Measurements from ENCODE around the gene CLIP3. TPM values are rescaled to one million over a fixed set of nuclear protein-coding genes. Genes with fewer than 3 reads are reported as not detected.

The CLIP3 gene
- total and polyA plus RNA-seq, 2 of the 13 experiments (the other 11 are each of a cell fraction or from before 2014, with no cell fraction given) = 0.15 to 1.2 TPM

DNA sequence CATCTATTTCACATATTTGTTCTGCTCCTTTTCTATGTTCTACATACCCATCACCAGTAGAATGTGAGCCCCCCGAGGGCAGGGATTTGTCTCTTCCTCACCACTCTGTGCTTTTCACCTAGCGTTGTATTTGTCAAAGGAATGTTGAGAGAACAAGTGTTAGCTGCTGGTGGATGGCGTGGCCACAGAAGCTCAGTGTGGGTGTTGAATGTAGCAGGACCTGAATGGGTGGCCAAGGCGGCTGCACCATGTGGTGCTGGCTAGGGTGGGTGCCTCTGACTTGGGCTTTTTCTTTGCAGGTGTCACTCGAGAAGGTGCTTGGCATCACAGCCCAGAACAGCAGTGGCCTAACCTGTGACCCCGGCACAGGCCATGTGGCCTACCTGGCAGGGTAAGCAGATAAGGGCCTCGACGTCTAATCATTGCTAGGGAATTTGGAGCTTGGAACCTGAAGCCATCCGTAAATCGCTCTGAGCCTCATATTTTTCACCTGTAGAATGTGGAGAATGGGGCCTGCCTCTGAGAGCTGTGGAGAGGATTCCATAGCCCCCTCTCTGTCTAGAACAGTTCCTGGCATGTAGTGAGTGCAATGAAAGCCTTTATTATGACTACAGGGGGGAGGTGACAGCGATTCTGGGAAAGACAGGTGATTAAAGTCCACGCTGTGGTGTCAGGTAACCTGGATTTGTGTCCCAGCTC is 26.0 kb upstream of the CLIP3 start (continued):
- TF ChIP-seq SOX13 (IDR thresholded peaks at IDR 0.05) (no peak), SOX13 (CRISPR knock-in tag; conservative IDR thresholded peaks at IDR 0.05 in 1 of 2, IDR thresholded peaks at IDR 0.05 in 1 of 2) (peak in 1 of 2 experiments; percentile 58; a peak in 2 of 4 replicates), ZMYM2 (CRISPR knock-in tag; IDR thresholded peaks at IDR 0.05) (no peak), NCOR1 (IDR thresholded peaks at IDR 0.05; ENCODE audit: borderline replicate concordance, low read length) (peak; percentile 62; the same call in 1 of the 2 replicates), ZNF776 (CRISPR knock-in tag; IDR thresholded peaks at IDR 0.05) (no peak), FOSL2 (CRISPR knock-in tag; IDR thresholded peaks at IDR 0.05) (peak; percentile 44), SETDB1 (CRISPR knock-in tag; IDR thresholded peaks at IDR 0.05; ENCODE audit: borderline replicate concordance) (no peak), JUN (CRISPR knock-in tag; IDR thresholded peaks at IDR 0.05) (no peak), THAP11 (CRISPR knock-in tag; IDR thresholded peaks at IDR 0.05) (peak; percentile 48), LRRFIP1 (CRISPR knock-in tag; conservative IDR thresholded peaks at IDR 0.05) (no peak), DR1 (CRISPR knock-in tag; IDR thresholded peaks at IDR 0.05) (no peak), ZNF180 (CRISPR knock-in tag; IDR thresholded peaks at IDR 0.05; ENCODE audit: borderline replicate concordance, low read depth) (no peak), PITX1 (CRISPR knock-in tag; IDR thresholded peaks at IDR 0.05) (peak; percentile 28; the same call in 1 of the 2 replicates)
- TF ChIP-seq, protein P1, sequence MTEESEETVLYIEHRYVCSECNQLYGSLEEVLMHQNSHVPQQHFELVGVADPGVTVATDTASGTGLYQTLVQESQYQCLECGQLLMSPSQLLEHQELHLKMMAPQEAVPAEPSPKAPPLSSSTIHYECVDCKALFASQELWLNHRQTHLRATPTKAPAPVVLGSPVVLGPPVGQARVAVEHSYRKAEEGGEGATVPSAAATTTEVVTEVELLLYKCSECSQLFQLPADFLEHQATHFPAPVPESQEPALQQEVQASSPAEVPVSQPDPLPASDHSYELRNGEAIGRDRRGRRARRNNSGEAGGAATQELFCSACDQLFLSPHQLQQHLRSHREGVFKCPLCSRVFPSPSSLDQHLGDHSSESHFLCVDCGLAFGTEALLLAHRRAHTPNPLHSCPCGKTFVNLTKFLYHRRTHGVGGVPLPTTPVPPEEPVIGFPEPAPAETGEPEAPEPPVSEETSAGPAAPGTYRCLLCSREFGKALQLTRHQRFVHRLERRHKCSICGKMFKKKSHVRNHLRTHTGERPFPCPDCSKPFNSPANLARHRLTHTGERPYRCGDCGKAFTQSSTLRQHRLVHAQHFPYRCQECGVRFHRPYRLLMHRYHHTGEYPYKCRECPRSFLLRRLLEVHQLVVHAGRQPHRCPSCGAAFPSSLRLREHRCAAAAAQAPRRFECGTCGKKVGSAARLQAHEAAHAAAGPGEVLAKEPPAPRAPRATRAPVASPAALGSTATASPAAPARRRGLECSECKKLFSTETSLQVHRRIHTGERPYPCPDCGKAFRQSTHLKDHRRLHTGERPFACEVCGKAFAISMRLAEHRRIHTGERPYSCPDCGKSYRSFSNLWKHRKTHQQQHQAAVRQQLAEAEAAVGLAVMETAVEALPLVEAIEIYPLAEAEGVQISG (CRISPR knock-in tag; IDR thresholded peaks at IDR 0.05) = peak; percentile 29; the same call in 1 of the 2 replicates
- TF ChIP-seq, protein P2, sequence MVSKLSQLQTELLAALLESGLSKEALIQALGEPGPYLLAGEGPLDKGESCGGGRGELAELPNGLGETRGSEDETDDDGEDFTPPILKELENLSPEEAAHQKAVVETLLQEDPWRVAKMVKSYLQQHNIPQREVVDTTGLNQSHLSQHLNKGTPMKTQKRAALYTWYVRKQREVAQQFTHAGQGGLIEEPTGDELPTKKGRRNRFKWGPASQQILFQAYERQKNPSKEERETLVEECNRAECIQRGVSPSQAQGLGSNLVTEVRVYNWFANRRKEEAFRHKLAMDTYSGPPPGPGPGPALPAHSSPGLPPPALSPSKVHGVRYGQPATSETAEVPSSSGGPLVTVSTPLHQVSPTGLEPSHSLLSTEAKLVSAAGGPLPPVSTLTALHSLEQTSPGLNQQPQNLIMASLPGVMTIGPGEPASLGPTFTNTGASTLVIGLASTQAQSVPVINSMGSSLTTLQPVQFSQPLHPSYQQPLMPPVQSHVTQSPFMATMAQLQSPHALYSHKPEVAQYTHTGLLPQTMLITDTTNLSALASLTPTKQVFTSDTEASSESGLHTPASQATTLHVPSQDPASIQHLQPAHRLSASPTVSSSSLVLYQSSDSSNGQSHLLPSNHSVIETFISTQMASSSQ (IDR thresholded peaks at IDR 0.05; ENCODE audit: low read depth) = no peak
- TF ChIP-seq, protein P2 (CRISPR knock-in tag; IDR thresholded peaks at IDR 0.05; ENCODE audit: borderline replicate concordance) = peak; percentile 25; the same call in 1 of the 2 replicates
- TF ChIP-seq, protein P3, sequence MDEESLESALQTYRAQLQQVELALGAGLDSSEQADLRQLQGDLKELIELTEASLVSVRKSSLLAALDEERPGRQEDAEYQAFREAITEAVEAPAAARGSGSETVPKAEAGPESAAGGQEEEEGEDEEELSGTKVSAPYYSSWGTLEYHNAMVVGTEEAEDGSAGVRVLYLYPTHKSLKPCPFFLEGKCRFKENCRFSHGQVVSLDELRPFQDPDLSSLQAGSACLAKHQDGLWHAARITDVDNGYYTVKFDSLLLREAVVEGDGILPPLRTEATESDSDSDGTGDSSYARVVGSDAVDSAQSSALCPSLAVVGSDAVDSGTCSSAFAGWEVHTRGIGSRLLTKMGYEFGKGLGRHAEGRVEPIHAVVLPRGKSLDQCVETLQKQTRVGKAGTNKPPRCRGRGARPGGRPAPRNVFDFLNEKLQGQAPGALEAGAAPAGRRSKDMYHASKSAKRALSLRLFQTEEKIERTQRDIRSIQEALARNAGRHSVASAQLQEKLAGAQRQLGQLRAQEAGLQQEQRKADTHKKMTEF (CRISPR knock-in tag; IDR thresholded peaks at IDR 0.05) = peak; percentile 63; the same call in 1 of the 2 replicates
- TF ChIP-seq, protein P4, sequence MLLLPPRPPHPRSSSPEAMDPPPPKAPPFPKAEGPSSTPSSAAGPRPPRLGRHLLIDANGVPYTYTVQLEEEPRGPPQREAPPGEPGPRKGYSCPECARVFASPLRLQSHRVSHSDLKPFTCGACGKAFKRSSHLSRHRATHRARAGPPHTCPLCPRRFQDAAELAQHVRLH (CRISPR knock-in tag; IDR thresholded peaks at IDR 0.05; ENCODE audit: borderline replicate concordance, low read depth) = no peak

Measured in HepG2 (cell line).